Mesendoderm (in vitro differentiated cells): Measurements from ENCODE around the gene GGT5. TPM values are rescaled to one million over a fixed set of nuclear protein-coding genes. Genes with fewer than 3 reads are reported as not detected.
A peak's percentile ranks its signal among the peaks of the same experiment; 100 is the strongest.
"Not testable (repeated sequence)": the region's sequence is repeated elsewhere in the genome, so short reads cannot be mapped to it uniquely, and the experiment has no call there.

Experiments used
- DNase-seq: peaks from one replicate; pipeline ENCODE4 v3.0.0; 2013
- H2AK5ac ChIP-seq: 2 replicates; pipeline ENCODE4 v1.6.1; 2013; ENCODE audit warnings: low read length, inconsistent platforms
- H2BK120ac ChIP-seq: 2 replicates; pipeline ENCODE4 v1.6.1; 2013; ENCODE audit warnings: low read depth, mild to moderate bottlenecking, low read length, moderate library complexity, mixed read lengths
- H2BK15ac ChIP-seq: replicated peaks from 2 replicates; pipeline ENCODE4 v1.6.1; 2013; ENCODE audit warnings: low read depth, mild to moderate bottlenecking, moderate library complexity
- H2BK5ac ChIP-seq: 2 replicates; pipeline ENCODE4 v1.6.1; 2013; ENCODE audit warnings: low read length, inconsistent platforms
- H3K18ac ChIP-seq: 2 replicates; pipeline ENCODE4 v1.6.1; 2013; ENCODE audit warnings: mild to moderate bottlenecking, low read length, mixed read lengths
- H3K23ac ChIP-seq: one replicate; pipeline ENCODE4 v1.6.1; 2013; ENCODE audit warnings: low read length
- H3K27ac ChIP-seq: 2 replicates; pipeline ENCODE4 v1.5.1; 2013; ENCODE audit warnings: low read depth, mild to moderate bottlenecking, inconsistent platforms, low read length, moderate library complexity
- H3K27me3 ChIP-seq: 2 replicates; pipeline ENCODE4 v1.6.1; 2013; ENCODE audit warnings: low read length, control low read depth, mild to moderate bottlenecking, inconsistent platforms; ENCODE audit not compliant: insufficient read depth, poor library complexity
- H3K36me3 ChIP-seq: 2 replicates; pipeline ENCODE4 v1.6.1; 2013; ENCODE audit warnings: low read length, inconsistent platforms; ENCODE audit not compliant: control insufficient read depth, insufficient read depth
- H3K4ac ChIP-seq: one replicate; pipeline ENCODE4 v1.6.1; 2013; ENCODE audit warnings: low read depth, mild to moderate bottlenecking, low read length, moderate library complexity
- H3K4me1 ChIP-seq: 2 replicates; pipeline ENCODE4 v1.6.1; 2013; ENCODE audit warnings: low read depth, low read length, inconsistent platforms; ENCODE audit not compliant: control insufficient read depth
- H3K4me2 ChIP-seq: 2 replicates; pipeline ENCODE4 v1.6.1; 2013; ENCODE audit warnings: low read length
- H3K4me3 ChIP-seq: 2 replicates; pipeline ENCODE4 v1.5.1; 2013; ENCODE audit warnings: mild to moderate bottlenecking, low read length
- H3K56ac ChIP-seq: one replicate; pipeline ENCODE4 v1.6.1; 2013; ENCODE audit warnings: low read length
- H3K79me1 ChIP-seq: 2 replicates; pipeline ENCODE4 v1.6.1; 2013; ENCODE audit warnings: low read length, inconsistent platforms
- H3K79me2 ChIP-seq: 2 replicates; pipeline ENCODE4 v1.6.1; 2013; ENCODE audit warnings: mild to moderate bottlenecking, low read length; ENCODE audit not compliant: control insufficient read depth, insufficient read depth
- H3K9ac ChIP-seq: 2 replicates; pipeline ENCODE4 v1.6.1; 2013; ENCODE audit warnings: low read length, inconsistent platforms
- H4K5ac ChIP-seq: one replicate; pipeline ENCODE4 v1.6.1; 2013; ENCODE audit warnings: low read length
- H4K8ac ChIP-seq: one replicate; pipeline ENCODE4 v1.6.1; 2013; ENCODE audit warnings: low read depth, mild to moderate bottlenecking, control low read depth, low read length, moderate library complexity
- WGBS: extraction: QIAGEN DNeasy Blood & Tissue Kit; methylation state at CpG from one replicate; pipeline ENCODE4 v1.1.7; 2013; ENCODE audit warnings: low lambda C conversion rate, missing lambda C conversion rate; ENCODE audit not compliant: insufficient coverage; ENCODE audit errors: extremely low coverage; 5-methylcytosine and 5-hydroxymethylcytosine counted together
- polyA plus RNA-seq, 2 experiments: library from polyadenylated mRNA; stranded (reverse); fragments of 200-250 nt; gene quantifications; one replicate each; pipeline ENCODE4 v1.2.3, GENCODE V29; 2013

Gene GGT5
- 0.11 TPM for polyA plus RNA-seq (2013, experiment 1 of 2)
- not detected for polyA plus RNA-seq (2013, experiment 2 of 2)

- H3K18ac ChIP-seq, H3K4ac ChIP-seq, H2BK5ac ChIP-seq, H3K79me2 ChIP-seq, H3K23ac ChIP-seq, H3K36me3 ChIP-seq, H3K9ac ChIP-seq, H3K4me2 ChIP-seq, H3K4me3 ChIP-seq, H3K27ac ChIP-seq, H3K56ac ChIP-seq, H3K79me1 ChIP-seq, H3K4me1 ChIP-seq, H4K5ac ChIP-seq, H4K8ac ChIP-seq, DNase-seq, H2AK5ac ChIP-seq, H3K27me3 ChIP-seq, H2BK15ac ChIP-seq, H2BK120ac ChIP-seq: not testable (repeated sequence)
- no CpG with 5 or more reads among the region's 12 CpGs for WGBS
Measured at GRCh38 chr22:24245030-24245431, at the start of gene GGT5. Gene GGT5 (minus strand): TSS chr22:24245082. CDS start chr22:24244725, 357 bp downstream.

GRCh38 chr22:24292202-24292830 is 47.4 kb upstream of the GGT5 start:
- H2BK5ac ChIP-seq, H4K5ac ChIP-seq, H3K79me1 ChIP-seq, H3K23ac ChIP-seq, H3K4me1 ChIP-seq, DNase-seq, H3K27ac ChIP-seq, H4K8ac ChIP-seq, H3K4ac ChIP-seq, H3K18ac ChIP-seq, H3K36me3 ChIP-seq, H3K27me3 ChIP-seq, H2BK15ac ChIP-seq, H3K56ac ChIP-seq, H2BK120ac ChIP-seq, H3K4me2 ChIP-seq, H3K9ac ChIP-seq, H3K4me3 ChIP-seq, H2AK5ac ChIP-seq: not testable (repeated sequence)
- no CpG with 5 or more reads among the region's 3 CpGs for WGBS
- H3K79me2 ChIP-seq = peaks cover 18% of the 10 kb centered on the region

- Histone ChIP-seq H4K5ac (no peak overlapping the region), H3K23ac (no peak overlapping the region), H3K79me2 (peaks cover 21% of the 10 kb centered on the region), H3K4ac (no peak overlapping the region), H3K4me2 (no peak overlapping the region), H3K56ac (no peak overlapping the region), H3K9ac (no peak overlapping the region), H3K4me3 (no peak overlapping the region), H3K27ac (no peak overlapping the region), H2AK5ac (no peak overlapping the region), H3K27me3 (no peaks in the 10 kb centered on the region), H2BK5ac (no peak overlapping the region), H2BK15ac (no peak overlapping the region), H3K18ac (no peak overlapping the region), H3K4me1 (no peaks in the 10 kb centered on the region), H2BK120ac (no peak overlapping the region), H4K8ac (no peak overlapping the region), H3K36me3 (no peaks in the 10 kb centered on the region), H3K79me1 (peaks cover 7% of the 10 kb centered on the region)
- WGBS = no CpG with 5 or more reads among the region's 3 CpGs
- DNase-seq = no peak
Measured at GRCh38 chr22:24291515-24292201, 46.8 kb upstream of the GGT5 start.

GRCh38 chr22:24290459-24290858 is 45.6 kb upstream of the GGT5 start:
- Histone ChIP-seq H3K4me1 (no peaks in the 10 kb centered on the region), H3K79me2 (peaks cover 22% of the 10 kb centered on the region), H2BK5ac (no peak overlapping the region), H3K79me1 (peaks cover 7% of the 10 kb centered on the region), H3K4ac (no peak overlapping the region), H3K27ac (no peak overlapping the region), H2BK15ac (no peak overlapping the region), H2AK5ac (no peak overlapping the region), H3K27me3 (no peaks in the 10 kb centered on the region), H3K4me2 (no peak overlapping the region), H3K4me3 (no peak overlapping the region), H3K18ac (no peak overlapping the region), H3K9ac (no peak overlapping the region), H4K8ac (no peak overlapping the region), H3K23ac (no peak overlapping the region), H3K36me3 (no peaks in the 10 kb centered on the region), H3K56ac (no peak overlapping the region), H2BK120ac (no peak overlapping the region), H4K5ac (no peak overlapping the region)
- DNase-seq = no peak

- no peak overlapping the region for H2BK120ac ChIP-seq
- no peak overlapping the region for H3K56ac ChIP-seq
- H3K4ac ChIP-seq = no peak overlapping the region
- peak; percentile 25 for DNase-seq
- H3K4me2 ChIP-seq = no peak overlapping the region
- H3K4me1 ChIP-seq = peaks cover 5% of the 10 kb centered on the region
- no CpG with 5 or more reads among the region's 4 CpGs for WGBS
- no peak overlapping the region for H2AK5ac ChIP-seq
- H3K27me3 ChIP-seq = no peaks in the 10 kb centered on the region
- H4K5ac ChIP-seq = no peak overlapping the region
- no peak overlapping the region for H2BK15ac ChIP-seq
- peaks cover 12% of the 10 kb centered on the region for H3K79me1 ChIP-seq
- no peak overlapping the region for H3K4me3 ChIP-seq
- no peak overlapping the region for H4K8ac ChIP-seq
- H3K23ac ChIP-seq = peak overlapping the region; percentile 80
- no peak overlapping the region for H3K27ac ChIP-seq
- H3K36me3 ChIP-seq = no peaks in the 10 kb centered on the region
- H3K18ac ChIP-seq = no peak overlapping the region
- no peak overlapping the region for H3K9ac ChIP-seq
- H3K79me2 ChIP-seq = peaks cover 28% of the 10 kb centered on the region
- no peak overlapping the region for H2BK5ac ChIP-seq
Measured at GRCh38 chr22:24289741-24290163, 44.9 kb upstream of the GGT5 start.
